GM12878 (cell line): ENCODE measurements around the gene ELMO3. TPM values are rescaled to one million over a fixed set of nuclear protein-coding genes. Genes with fewer than 3 reads are reported as not detected.
A peak's percentile ranks its signal among the peaks of the same experiment; 100 is the strongest.

Source experiments
- ATAC-seq: fragments of 200-7000 bp; cut with Tn5 transposase; 3 replicates; pipeline ENCODE4 v1.9.1; 2020; ENCODE audit warnings: mild to moderate bottlenecking, moderate library complexity
- BruUV-seq: library from RNA; stranded (reverse); fragments of 400-500 nt; replicated peaks from 2 replicates; lab custom pipeline; 2021; lab: Mats Ljungman, UMichigan
- CTCF ChIA-PET: fragments of 300-600 bp; sonication (Branson Sonifier 250); formaldehyde crosslinking; extraction: SDS; loops from one replicate; lab custom pipeline; 2021; ENCODE audit warnings: inconsistent platforms; lab: Yijun Ruan, JAX
- POLR2A ChIA-PET: fragments of 350-600 bp; formaldehyde crosslinking; extraction: SDS; loops from one replicate; lab custom pipeline; 2021; ENCODE audit warnings: inconsistent platforms; lab: Charles Lee
- RAD21 ChIA-PET: fragments of 300-600 bp; sonication (Branson Sonifier 250); formaldehyde crosslinking; loops from one replicate; lab custom pipeline; 2023; ENCODE audit warnings: antibody characterized with exemption; ENCODE audit not compliant: unreplicated experiment; lab: Charles Lee
- SMC1A ChIA-PET: fragments of 300-600 bp; sonication (Branson Sonifier 250); formaldehyde crosslinking; loops from one replicate; lab custom pipeline; 2023; ENCODE audit not compliant: unreplicated experiment, uncharacterized antibody; lab: Charles Lee
- DNase-seq: peaks from one replicate; pipeline ENCODE4 v3.0.0-alpha.2; 2011; ENCODE audit warnings: low read depth, low spot score
- FAIRE-seq: peaks from 3 replicates; lab custom pipeline; 2011; peaks lifted over from hg19 to GRCh38; lab: Jason Lieb, UNC
- H2AFZ ChIP-seq: 2 replicates; pipeline ENCODE4 v1.6.0; 2011; ENCODE audit warnings: low read depth, low read length, control low read depth; ENCODE audit not compliant: control insufficient read depth
- H3K27ac ChIP-seq: 2 replicates; pipeline ENCODE4 v1.5.1; 2011; ENCODE audit warnings: control low read depth; ENCODE audit not compliant: control insufficient read depth, insufficient read depth
- H3K27me3 ChIP-seq, 2 experiments: replicated peaks in 1 of 2; 2 replicates each; pipeline versions ENCODE4 v1.6.0 to v1.6.1; 2011; ENCODE audit warnings: low read length in 1 of 2; ENCODE audit not compliant: control insufficient read depth in 2 of 2, insufficient read depth in 2 of 2
- H3K36me3 ChIP-seq, 2 experiments: 2 replicates each; pipeline ENCODE4 v1.5.1; 2011; ENCODE audit warnings: low read length in 1 of 2; ENCODE audit not compliant: control insufficient read depth in 2 of 2, insufficient read depth in 2 of 2
- H3K4me1 ChIP-seq: 2 replicates; pipeline ENCODE4 v1.6.1; 2011; ENCODE audit warnings: mild to moderate bottlenecking, low read length, moderate library complexity, mixed read lengths; ENCODE audit not compliant: control insufficient read depth, insufficient read depth
- H3K4me2 ChIP-seq: 2 replicates; pipeline ENCODE4 v1.6.0; 2011; ENCODE audit warnings: control low read depth; ENCODE audit not compliant: control insufficient read depth, insufficient read depth
- H3K4me3 ChIP-seq: fragments of 200-600 bp; sonication (generic); 2 replicates; pipeline ENCODE4 v1.5.1; 2016
- H3K79me2 ChIP-seq: 2 replicates; pipeline ENCODE4 v1.6.0; 2011; ENCODE audit warnings: low read length; ENCODE audit not compliant: control insufficient read depth, insufficient read depth
- H3K9ac ChIP-seq: 2 replicates; pipeline ENCODE4 v1.8.0; 2011; ENCODE audit warnings: low read length, control low read depth, mixed read lengths; ENCODE audit not compliant: control insufficient read depth, insufficient read depth
- H3K9me3 ChIP-seq: replicated peaks from 3 replicates; pipeline ENCODE4 v1.5.1; 2011; ENCODE audit warnings: mild to moderate bottlenecking, low read length; ENCODE audit not compliant: control insufficient read depth, insufficient read depth
- H4K20me1 ChIP-seq: 2 replicates; pipeline ENCODE4 v1.6.0; 2011; ENCODE audit not compliant: control insufficient read depth, insufficient read depth
- CHD1 ChIP-seq: IDR thresholded peaks from 2 replicates; pipeline ENCODE4 v1.6.1; 2012; ENCODE audit warnings: low read depth, low read length, improper control_type of control experiment
- PML ChIP-seq: IDR thresholded peaks from 2 replicates; pipeline ENCODE4 v1.6.1; 2012; ENCODE audit warnings: low read length, inconsistent platforms
- POLR2A ChIP-seq: IDR thresholded peaks from 2 replicates; pipeline ENCODE4 v1.6.1; 2011; ENCODE audit warnings: low read depth, mild to moderate bottlenecking, low read length
- POLR2AphosphoS2 ChIP-seq: IDR thresholded peaks from 2 replicates; pipeline ENCODE4 v1.6.1; 2011; ENCODE audit warnings: low read depth, mild to moderate bottlenecking, low read length, improper control_type of control experiment, moderate library complexity
- POLR2AphosphoS5 ChIP-seq: IDR thresholded peaks from 2 replicates; pipeline ENCODE4 v1.6.1; 2011; ENCODE audit warnings: mild to moderate bottlenecking, low read length, inconsistent platforms
- REST ChIP-seq: IDR thresholded peaks from 2 replicates; pipeline ENCODE4 v1.6.1; 2012; ENCODE audit warnings: mild to moderate bottlenecking, low read depth, low read length
- TBL1XR1 ChIP-seq: IDR thresholded peaks from 2 replicates; pipeline ENCODE4 v1.6.1; 2012; ENCODE audit warnings: low read depth, low read length, improper control_type of control experiment
- ZSCAN29 ChIP-seq: fragments of 450-650 bp; IDR thresholded peaks from 2 replicates; pipeline ENCODE4 v1.6.1; 2017; ENCODE audit warnings: mild to moderate bottlenecking, moderate library complexity
- WGBS: methylation state at CpG from one replicate; pipeline ENCODE4 v1.1.6; 2016; ENCODE audit warnings: low lambda C conversion rate; ENCODE audit not compliant: insufficient replicate concordance, insufficient coverage; ENCODE audit errors: missing lambda C conversion rate; 5-methylcytosine and 5-hydroxymethylcytosine counted together
- in situ Hi-C: fragments of 300-500 bp; cut with MboI; formaldehyde crosslinking; loops from 9 replicates; pipeline ENCODE4 v1.14.3; 2018; ENCODE audit warnings: mixed read lengths
- intact Hi-C: fragments of 100-400 bp; cut with micrococcal nuclease; formaldehyde crosslinking; loops from one replicate; pipeline ENCODE4 v1.14.2; 2022; ENCODE audit not compliant: unreplicated experiment
- polyA plus RNA-seq, 11 experiments: library from polyadenylated mRNA; depleted of rRNA in 4 of 11; unstranded in 6 of 11; stranded (reverse) in 5 of 11; fragments of >200 nt; fragmentation: Nextera tagmentation in 4 of 11; fragmentation: Illumina TruSeq in 1 of 11; extraction: Ambion mirVana in 4 of 11; extraction: Trizol in 1 of 11; gene quantifications; 1 replicate in 1 of 11; 2 replicates in 10 of 11; pipeline versions ENCODE4 v1.2.1 to v1.2.3, GENCODE V29; 2011 to 2016; ENCODE audit warnings: inconsistent platforms in 2 of 11, missing spikeins in 2 of 11, low read depth in 1 of 11
- total RNA-seq, 4 experiments: library from RNA; depleted of rRNA in 3 of 4; stranded (reverse); fragments of >200 nt in 3 of 4; fragmentation: Illumina TruSeq in 1 of 4; extraction: Trizol in 1 of 4; gene quantifications; 2 replicates each; pipeline versions ENCODE4 v1.2.1 to v1.2.3, GENCODE V29; 2013 to 2021

The ELMO3 gene
- total and polyA plus RNA-seq, 10 of the 15 experiments (the other 5 are each of a cell fraction or from before 2014, with no cell fraction given): 0.05 to 4.7 (median 0.96) TPM; not detected in 1

DNA sequence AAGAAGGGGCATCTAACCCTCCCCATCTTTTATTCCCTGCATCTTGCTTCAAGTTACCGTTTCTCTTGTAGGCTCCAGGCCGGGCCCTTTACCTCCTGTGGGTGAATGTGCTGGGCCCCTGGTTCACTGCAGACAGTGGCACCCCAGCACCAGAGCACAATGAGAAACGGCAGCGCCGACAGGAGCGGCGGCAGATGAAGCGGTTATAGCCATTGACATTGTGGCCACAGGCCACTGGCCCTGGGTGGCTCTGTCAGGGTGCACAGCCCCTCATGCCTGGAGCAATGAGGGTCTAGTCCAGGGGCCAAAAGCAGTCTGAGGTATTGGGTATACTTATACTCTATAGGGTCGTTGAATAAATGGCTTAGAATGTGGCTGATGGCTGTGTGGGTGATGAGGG is 30.0 kb downstream of the ELMO3 start:
- ChIA-PET POLR2A (interaction anchor here (1.6 to 7.7 kb wide), 2 partner anchors 17 to 68 kb away, joined by 3 to 100 read pairs; partner anchors contain the start of genes FHOD1 and SLC9A5), SMC1A (no interaction called here), RAD21 (no interaction called here), CTCF (no interaction called here)
- no peak for FAIRE-seq
- Histone ChIP-seq H3K9me3 (no peaks in the 10 kb centered on the region), H3K27me3 (no peaks in the 10 kb centered on the region), H3K27ac (no peak overlapping the region), H3K9ac (no peak overlapping the region), H4K20me1 (no peaks in the 10 kb centered on the region), H2AFZ (no peak overlapping the region), H3K4me1 (peaks cover 12% of the 10 kb centered on the region), H3K4me3 (no peak overlapping the region), H3K79me2 (peaks cover 18% of the 10 kb centered on the region), H3K4me2 (no peak overlapping the region), H3K36me3 (peaks cover 16 to 29% of the 10 kb centered on the region in 2 experiments; a peak in 3 of 4 replicates)
- TF ChIP-seq POLR2AphosphoS5: 0 out of 2 replicates have a peak, but pooled peaks have one; percentile 9
- 0 out of 2 replicates have a peak, but pooled peaks have one; percentile 10 for TF ChIP-seq POLR2AphosphoS2
- no peak for TF ChIP-seq TBL1XR1
- DNase-seq: no peak
- BruUV-seq: no TSS peak
- intact Hi-C loops (no loop called here), in situ Hi-C loops (no loop called here)
- 93% methylated on average over 9 of the region's 9 CpGs for WGBS
- ATAC-seq: no peak

DNA sequence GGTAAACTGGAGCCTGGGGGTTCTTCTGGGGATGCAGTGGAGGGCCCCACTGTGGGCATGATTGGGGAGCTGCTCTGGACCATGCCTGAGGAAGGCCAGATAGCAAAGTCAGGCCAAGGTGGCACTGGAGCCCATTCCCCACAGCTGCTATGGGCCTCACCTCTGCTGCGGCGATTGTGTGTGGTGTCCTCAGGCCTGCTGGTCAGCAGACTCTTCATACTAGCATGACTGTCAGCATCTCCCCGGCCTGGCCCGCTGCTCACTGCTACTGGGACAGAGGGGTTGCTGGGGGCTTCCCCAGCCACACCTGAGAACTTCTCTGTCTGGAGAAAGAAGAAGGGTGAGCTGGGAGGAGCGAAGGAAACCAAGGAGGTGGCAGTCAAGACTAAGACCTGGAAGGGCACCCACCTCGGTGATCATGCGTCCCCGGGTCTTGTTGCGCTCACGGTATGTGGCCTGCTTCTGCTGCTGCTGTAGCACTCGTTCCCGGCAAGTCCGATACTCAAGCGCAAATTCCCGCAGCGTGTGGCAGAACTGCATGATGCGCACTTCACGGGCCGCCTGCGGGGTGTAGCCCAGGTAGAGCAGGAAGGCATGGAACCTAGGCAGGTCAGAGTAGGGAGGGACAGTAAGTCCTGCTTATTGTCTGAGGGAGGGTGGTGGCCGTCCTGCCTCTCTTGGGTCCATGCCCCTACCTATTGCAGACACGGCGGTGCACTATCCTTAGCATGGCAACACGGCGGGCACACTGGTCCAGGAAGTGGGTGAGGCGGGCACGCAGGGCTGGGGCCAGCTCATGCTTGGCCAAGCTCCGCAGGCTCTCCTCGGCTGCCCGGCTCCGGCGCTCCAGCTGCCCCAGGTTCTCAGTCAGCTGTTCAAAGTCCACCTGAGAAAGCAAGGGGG is 31.2 kb downstream of the ELMO3 start:
- FAIRE-seq (no peak), DNase-seq (no peak), ATAC-seq (no peak)
- CTCF ChIA-PET: interaction anchor here (1.2 to 2.0 kb wide), 2 partner anchors 17 to 75 kb away, joined by 3 to 7 read pairs; partner anchors contain the start of gene FHOD1
- RAD21 ChIA-PET: no interaction called here
- no TSS peak for BruUV-seq
- Histone ChIP-seq H3K9me3 (no peaks in the 10 kb centered on the region), H3K4me1 (peaks cover 12% of the 10 kb centered on the region), H3K4me2 (no peak overlapping the region), H3K4me3 (no peak overlapping the region), H2AFZ (no peak overlapping the region), H3K27ac (no peak overlapping the region), H3K36me3 (peaks cover 16 to 31% of the 10 kb centered on the region in 2 experiments; a peak in 3 of 4 replicates), H3K9ac (no peak overlapping the region)
- in situ Hi-C loops: no loop called here
- SMC1A ChIA-PET: no interaction called here
- intact Hi-C loops: no loop called here
- 98% methylated on average over 32 of the region's 32 CpGs for WGBS
- TF ChIP-seq PML (0 out of 2 replicates have a peak, but pooled peaks have one; percentile 9), REST (no peak), ZSCAN29 (no peak), POLR2A (peak; percentile 69), POLR2AphosphoS5 (0 out of 2 replicates have a peak, but pooled peaks have one; percentile 21), CHD1 (no peak)
- TF ChIP-seq, all 136 proteins: peak for 3
- no peaks in the 10 kb centered on the region for H3K27me3 ChIP-seq
- no peaks in the 10 kb centered on the region for H4K20me1 ChIP-seq
- POLR2A ChIA-PET: interaction anchor here (7.7 kb wide), 1 partner anchor 15 kb away, joined by 100 read pairs; the partner anchor contains the start of genes FHOD1 and SLC9A5
- H3K79me2 ChIP-seq: peaks cover 18% of the 10 kb centered on the region
